Parathyroid adenoma (tissue), 2 donors: ENCODE results near the gene CNTNAP2.

Experiments used
- H2AFZ ChIP-seq: fragments of 300-600 bp; sonication (generic); one replicate; pipeline ENCODE4 v1.7.0; 2017; ENCODE audit warnings: antibody characterized with exemption, mild to moderate bottlenecking
- H3K27ac ChIP-seq: fragments of 300-600 bp; sonication (generic); one replicate; pipeline ENCODE4 v1.7.0; 2017
- H3K27me3 ChIP-seq: fragments of 300-600 bp; sonication (generic); one replicate; pipeline ENCODE4 v1.7.0; 2017; ENCODE audit warnings: low read length; ENCODE audit not compliant: control insufficient read depth, insufficient read depth
- H3K36me3 ChIP-seq: fragments of 300-600 bp; sonication (generic); one replicate; pipeline ENCODE4 v1.7.0; 2017; ENCODE audit warnings: low read length; ENCODE audit not compliant: control insufficient read depth, insufficient read depth
- H3K4me1 ChIP-seq: fragments of 300-600 bp; sonication (generic); one replicate; pipeline ENCODE4 v1.7.0; 2017; ENCODE audit warnings: control low read depth
- H3K4me2 ChIP-seq: fragments of 300-600 bp; sonication (generic); one replicate; pipeline ENCODE4 v1.7.0; 2017; ENCODE audit warnings: low read length
- H3K4me3 ChIP-seq: fragments of 300-600 bp; sonication (generic); one replicate; pipeline ENCODE4 v1.7.0; 2017; ENCODE audit warnings: low read depth, low read length
- H3K79me2 ChIP-seq: fragments of 300-600 bp; sonication (generic); one replicate; pipeline ENCODE4 v1.7.0; 2017; ENCODE audit warnings: control low read depth
- H3K9ac ChIP-seq: fragments of 300-600 bp; sonication (generic); one replicate; pipeline ENCODE4 v1.7.0; 2017; ENCODE audit warnings: mild to moderate bottlenecking
- H3K9me3 ChIP-seq: fragments of 300-600 bp; sonication (generic); one replicate; pipeline ENCODE4 v1.7.0; 2017; ENCODE audit warnings: low read length; ENCODE audit not compliant: control insufficient read depth
- TF ChIP-seq, protein P1 (sequence below): fragments of 300-600 bp; sonication (generic); IDR thresholded peaks from one replicate; pipeline ENCODE4 v1.7.0; 2017; ENCODE audit warnings: antibody characterized with exemption, mild to moderate bottlenecking
- donor health status: primary hyperparathyroidism.

The CNTNAP2 gene

DNA sequence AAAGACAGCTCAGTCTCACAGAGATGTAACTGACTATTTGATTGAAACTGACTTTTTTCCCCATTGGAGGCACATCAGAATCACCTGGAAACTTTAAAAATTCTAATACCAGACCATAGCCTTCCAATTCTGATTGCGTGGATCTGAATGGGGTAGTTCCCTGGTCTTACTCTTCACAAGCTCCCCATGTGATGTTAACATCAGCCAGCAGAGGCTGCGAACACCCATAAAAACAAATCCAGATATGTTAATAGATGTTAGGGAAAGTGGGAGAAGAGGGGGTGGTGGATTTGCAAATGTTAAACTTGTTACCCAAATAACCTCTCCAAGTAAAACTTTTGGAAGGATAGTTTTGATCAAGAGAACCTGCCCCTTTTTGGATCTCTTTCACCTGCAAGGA lies 1133.4 kb downstream of the CNTNAP2 start:
- Histone ChIP-seq H2AFZ (no peak overlapping the region), H3K4me3 (no peak overlapping the region), H3K36me3 (no peaks in the 10 kb centered on the region), H3K27ac (no peak overlapping the region), H3K9me3 (no peaks in the 10 kb centered on the region), H3K9ac (no peak overlapping the region), H3K4me1 (no peaks in the 10 kb centered on the region), H3K4me2 (no peak overlapping the region), H3K27me3 (no peaks in the 10 kb centered on the region), H3K79me2 (no peaks in the 10 kb centered on the region)
- TF ChIP-seq, protein P1, sequence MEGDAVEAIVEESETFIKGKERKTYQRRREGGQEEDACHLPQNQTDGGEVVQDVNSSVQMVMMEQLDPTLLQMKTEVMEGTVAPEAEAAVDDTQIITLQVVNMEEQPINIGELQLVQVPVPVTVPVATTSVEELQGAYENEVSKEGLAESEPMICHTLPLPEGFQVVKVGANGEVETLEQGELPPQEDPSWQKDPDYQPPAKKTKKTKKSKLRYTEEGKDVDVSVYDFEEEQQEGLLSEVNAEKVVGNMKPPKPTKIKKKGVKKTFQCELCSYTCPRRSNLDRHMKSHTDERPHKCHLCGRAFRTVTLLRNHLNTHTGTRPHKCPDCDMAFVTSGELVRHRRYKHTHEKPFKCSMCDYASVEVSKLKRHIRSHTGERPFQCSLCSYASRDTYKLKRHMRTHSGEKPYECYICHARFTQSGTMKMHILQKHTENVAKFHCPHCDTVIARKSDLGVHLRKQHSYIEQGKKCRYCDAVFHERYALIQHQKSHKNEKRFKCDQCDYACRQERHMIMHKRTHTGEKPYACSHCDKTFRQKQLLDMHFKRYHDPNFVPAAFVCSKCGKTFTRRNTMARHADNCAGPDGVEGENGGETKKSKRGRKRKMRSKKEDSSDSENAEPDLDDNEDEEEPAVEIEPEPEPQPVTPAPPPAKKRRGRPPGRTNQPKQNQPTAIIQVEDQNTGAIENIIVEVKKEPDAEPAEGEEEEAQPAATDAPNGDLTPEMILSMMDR, result no peak

GRCh38 chr7:147251751-147252325 lies 1135.2 kb downstream of the CNTNAP2 start:
- Histone ChIP-seq H3K9me3 (no peaks in the 10 kb centered on the region), H3K4me1 (no peaks in the 10 kb centered on the region), H3K27ac (no peak overlapping the region), H3K4me2 (no peak overlapping the region), H3K27me3 (no peaks in the 10 kb centered on the region), H2AFZ (no peak overlapping the region), H3K9ac (no peak overlapping the region), H3K79me2 (no peaks in the 10 kb centered on the region), H3K36me3 (no peaks in the 10 kb centered on the region), H3K4me3 (no peak overlapping the region)
- TF ChIP-seq, protein P1, result no peak

GRCh38 chr7:147261693-147262092 lies 1145.1 kb downstream of the CNTNAP2 start:
- no peak overlapping the region for H2AFZ ChIP-seq
- H3K27ac ChIP-seq, result no peak overlapping the region
- no peaks in the 10 kb centered on the region for H3K27me3 ChIP-seq
- no peaks in the 10 kb centered on the region for H3K9me3 ChIP-seq
- H3K9ac ChIP-seq, result no peak overlapping the region
- no peak overlapping the region for H3K4me2 ChIP-seq
- H3K36me3 ChIP-seq, result no peaks in the 10 kb centered on the region
- no peak overlapping the region for H3K4me3 ChIP-seq
- no peaks in the 10 kb centered on the region for H3K79me2 ChIP-seq
- TF ChIP-seq, protein P1, result no peak
- no peaks in the 10 kb centered on the region for H3K4me1 ChIP-seq

- Histone ChIP-seq H3K9ac (no peak overlapping the region), H3K27me3 (no peaks in the 10 kb centered on the region), H3K27ac (no peak overlapping the region), H2AFZ (no peak overlapping the region), H3K9me3 (no peaks in the 10 kb centered on the region), H3K36me3 (no peaks in the 10 kb centered on the region), H3K4me2 (no peak overlapping the region), H3K79me2 (no peaks in the 10 kb centered on the region), H3K4me3 (no peak overlapping the region), H3K4me1 (no peaks in the 10 kb centered on the region)
- TF ChIP-seq, protein P1, result no peak
These were observed 1148.9 kb downstream of the CNTNAP2 start for GRCh38 chr7:147265528-147265927.

- H3K9ac ChIP-seq, result no peak overlapping the region
- no peaks in the 10 kb centered on the region for H3K79me2 ChIP-seq
- H3K36me3 ChIP-seq, result no peaks in the 10 kb centered on the region
- no peaks in the 10 kb centered on the region for H3K4me1 ChIP-seq
- H3K9me3 ChIP-seq, result no peaks in the 10 kb centered on the region
- no peak overlapping the region for H3K4me3 ChIP-seq
- TF ChIP-seq, protein P1, result no peak
- no peak overlapping the region for H3K27ac ChIP-seq
- no peak overlapping the region for H3K4me2 ChIP-seq
- no peak overlapping the region for H2AFZ ChIP-seq
- no peaks in the 10 kb centered on the region for H3K27me3 ChIP-seq
These were observed 1159.5 kb downstream of the CNTNAP2 start for GRCh38 chr7:147276106-147276505.
